SH-SY5Y (cell line): Measurements from ENCODE around the gene RIF1.

Source experiments
- GATA2 ChIP-seq: IDR thresholded peaks from 2 replicates; pipeline ENCODE4 v1.6.1; 2011; ENCODE audit warnings: mild to moderate bottlenecking, low read depth, low read length
- GATA3 ChIP-seq: IDR thresholded peaks from 2 replicates; pipeline ENCODE4 v1.6.1; 2011; ENCODE audit warnings: low read depth, mild to moderate bottlenecking, low read length, moderate library complexity

GRCh38 chr2:151490276-151490675, 80.6 kb downstream of the RIF1 start:
- TF ChIP-seq GATA2 (no peak), GATA3 (no peak)
